Measurements from ENCODE around the gene RAB11FIP3.

The RAB11FIP3 gene

DNA sequence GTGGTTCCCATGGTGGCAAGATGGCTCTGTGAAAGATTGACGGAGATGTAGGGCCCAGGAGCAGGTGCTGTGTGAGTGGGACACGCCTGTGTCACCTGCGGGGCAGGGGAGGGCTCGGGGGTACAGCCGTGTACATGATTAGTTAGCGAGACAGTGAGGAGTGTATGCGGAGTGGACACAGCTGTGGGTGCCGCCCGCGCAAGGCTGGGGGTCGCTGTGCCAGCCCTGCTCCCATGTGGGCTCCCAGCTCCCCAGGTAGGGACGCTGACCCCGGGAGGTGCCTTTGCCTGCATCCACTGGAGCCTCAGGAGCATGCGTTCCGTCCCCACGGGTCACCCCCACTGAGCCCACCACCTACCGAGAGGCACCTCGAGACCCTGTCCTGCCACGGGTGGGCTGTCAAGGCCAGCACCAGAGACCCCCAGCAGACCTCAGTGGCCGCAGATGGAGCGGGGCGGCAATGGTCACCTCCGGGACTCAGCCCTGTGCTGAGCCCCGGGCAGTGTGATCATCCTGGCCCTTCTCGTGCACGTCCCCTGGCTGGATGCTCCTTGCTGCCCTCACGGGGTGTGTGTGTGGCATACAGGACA lies 109.5 kb downstream of the RAB11FIP3 start:
- DNase-seq, result no peak

GRCh38 chr16:535446-536405 lies 110.3 kb downstream of the RAB11FIP3 start:
- DNase-seq, result no peak

- DNase-seq, result no peak
Observed at GRCh38 chr16:536746-537145, 111.3 kb downstream of the RAB11FIP3 start.

DNA sequence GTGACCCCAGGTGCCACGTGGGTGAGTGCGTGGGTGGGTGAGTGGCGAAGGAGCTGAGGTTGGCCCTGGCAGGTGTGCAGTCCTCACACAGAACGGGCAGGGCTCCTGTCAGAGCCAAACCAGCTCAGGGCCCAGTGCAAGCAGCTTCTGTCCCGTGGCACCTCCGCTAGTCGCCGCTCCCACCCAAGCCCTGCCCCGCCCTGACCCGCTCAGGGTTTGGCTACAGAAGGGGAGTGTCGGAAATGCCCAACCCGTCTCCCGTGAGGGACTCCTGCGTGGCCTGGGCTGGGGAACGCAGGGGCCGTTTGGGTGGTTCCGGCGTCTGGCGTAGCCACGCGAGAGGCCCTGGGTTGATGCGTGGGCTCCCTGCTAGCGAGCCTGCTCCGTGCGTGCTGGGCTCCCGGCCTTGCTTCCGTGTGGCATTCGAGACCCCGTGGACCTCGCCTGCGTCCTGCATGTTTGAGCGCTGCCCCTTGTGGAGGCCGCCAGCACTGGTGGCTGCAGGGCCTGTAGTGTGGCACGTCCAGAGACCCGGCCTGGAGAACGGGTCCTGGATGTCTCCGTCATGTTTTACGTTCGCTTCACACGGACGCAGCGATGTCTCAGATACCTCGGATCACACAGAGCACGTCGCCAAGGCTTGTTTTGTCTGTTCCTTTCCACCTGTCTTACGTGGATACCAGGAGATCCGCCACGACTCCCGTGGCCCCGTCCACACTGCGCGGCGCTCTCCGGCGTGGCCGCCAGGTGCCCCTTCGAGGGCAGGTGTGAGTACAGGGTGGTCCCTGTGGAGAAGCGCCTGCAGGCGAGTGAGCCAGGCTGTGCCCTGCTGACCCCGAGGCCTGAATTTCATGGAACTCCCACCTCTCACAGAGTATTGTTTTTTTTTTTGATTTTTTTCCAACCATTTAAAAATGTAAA lies 112.2 kb downstream of the RAB11FIP3 start:
- no peak for DNase-seq

DNA sequence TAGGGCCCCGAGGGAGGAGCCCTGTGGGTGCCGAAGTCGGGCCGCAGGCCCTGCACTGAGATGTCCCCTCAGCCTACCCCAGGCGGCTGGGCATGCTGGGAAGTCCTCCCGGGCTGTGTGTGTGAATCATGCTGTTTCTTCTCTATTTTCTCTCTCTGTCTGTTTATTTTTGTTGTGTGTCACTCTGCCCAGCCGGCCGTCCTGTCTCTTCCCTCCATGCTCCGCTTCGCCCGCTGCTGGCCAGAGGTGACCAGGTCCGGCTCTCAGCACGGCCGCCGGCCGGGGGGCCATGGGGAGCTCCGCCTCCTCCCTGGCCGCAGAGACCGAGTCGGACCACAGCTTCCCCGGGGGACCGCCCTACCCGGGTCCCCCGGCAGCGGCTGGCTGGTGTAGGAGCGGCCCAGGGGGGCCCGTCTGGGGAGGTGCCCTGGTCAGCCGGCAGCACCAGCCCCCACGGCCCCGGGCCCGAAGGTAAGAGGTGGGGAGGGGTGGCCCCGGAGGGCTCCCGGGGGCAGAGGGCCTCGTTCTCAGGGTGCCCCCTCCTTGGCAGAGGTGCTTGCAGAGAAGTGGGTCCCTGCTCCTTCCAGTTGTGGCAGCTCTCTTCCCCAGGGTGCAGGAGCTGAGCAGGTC lies 114.6 kb downstream of the RAB11FIP3 start:
- DNase-seq, result no peak

GRCh38 chr16:540645-541340 lies 115.3 kb downstream of the RAB11FIP3 start:
- DNase-seq, result no peak

GRCh38 chr16:543301-544164 lies 118.1 kb downstream of the RAB11FIP3 start:
- no peak for DNase-seq

GRCh38 chr16:544517-544916 lies 119.1 kb downstream of the RAB11FIP3 start:
- no peak for DNase-seq

DNA sequence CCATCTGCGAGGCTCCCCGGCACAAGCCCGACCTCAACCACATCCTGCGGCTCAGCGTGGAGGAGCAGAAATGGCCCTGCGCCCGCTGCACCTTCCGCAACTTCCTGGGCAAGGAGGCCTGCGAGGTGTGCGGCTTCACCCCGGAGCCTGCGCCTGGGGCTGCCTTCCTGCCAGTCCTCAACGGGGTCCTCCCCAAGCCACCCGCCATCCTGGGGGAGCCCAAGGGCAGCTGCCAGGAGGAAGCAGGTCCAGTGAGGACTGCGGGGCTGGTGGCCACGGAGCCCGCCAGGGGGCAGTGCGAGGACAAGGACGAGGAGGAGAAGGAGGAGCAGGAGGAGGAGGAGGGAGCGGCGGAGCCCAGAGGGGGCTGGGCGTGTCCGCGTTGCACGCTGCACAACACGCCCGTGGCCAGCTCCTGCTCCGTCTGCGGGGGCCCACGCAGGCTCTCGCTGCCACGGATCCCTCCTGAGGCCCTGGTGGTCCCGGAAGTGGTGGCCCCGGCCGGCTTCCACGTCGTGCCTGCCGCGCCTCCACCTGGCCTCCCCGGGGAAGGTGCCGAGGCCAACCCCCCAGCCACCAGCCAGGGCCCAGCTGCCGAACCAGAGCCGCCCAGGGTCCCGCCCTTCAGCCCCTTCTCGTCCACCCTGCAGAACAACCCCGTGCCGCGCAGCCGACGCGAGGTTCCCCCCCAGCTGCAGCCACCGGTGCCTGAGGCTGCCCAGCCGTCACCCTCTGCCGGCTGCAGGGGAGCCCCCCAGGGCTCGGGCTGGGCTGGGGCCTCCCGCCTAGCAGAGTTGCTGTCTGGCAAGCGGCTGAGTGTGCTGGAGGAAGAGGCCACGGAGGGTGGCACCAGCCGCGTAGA lies 121.7 kb downstream of the RAB11FIP3 start:
- no peak for DNase-seq

DNA sequence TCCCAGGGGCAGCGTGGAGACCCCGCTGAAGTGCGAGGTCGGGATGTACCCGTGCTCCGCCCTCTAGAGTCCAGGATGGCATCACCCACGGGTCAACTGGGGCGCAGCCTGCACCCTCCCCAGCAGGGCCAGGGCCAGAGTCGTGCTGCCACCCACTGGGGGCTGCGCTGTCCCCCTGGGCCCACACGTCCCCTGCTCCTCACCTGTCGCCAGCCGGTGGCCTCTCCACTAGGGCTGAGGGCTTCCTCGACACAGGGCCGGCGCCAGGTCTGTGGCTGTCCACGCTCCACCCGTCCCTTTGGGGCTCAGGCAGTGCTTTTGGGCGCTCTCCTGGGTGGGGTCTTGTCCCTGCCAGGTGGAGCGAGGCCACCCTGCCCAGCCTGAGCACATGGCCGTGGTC lies 123.1 kb downstream of the RAB11FIP3 start:
- no peak for DNase-seq

DNA sequence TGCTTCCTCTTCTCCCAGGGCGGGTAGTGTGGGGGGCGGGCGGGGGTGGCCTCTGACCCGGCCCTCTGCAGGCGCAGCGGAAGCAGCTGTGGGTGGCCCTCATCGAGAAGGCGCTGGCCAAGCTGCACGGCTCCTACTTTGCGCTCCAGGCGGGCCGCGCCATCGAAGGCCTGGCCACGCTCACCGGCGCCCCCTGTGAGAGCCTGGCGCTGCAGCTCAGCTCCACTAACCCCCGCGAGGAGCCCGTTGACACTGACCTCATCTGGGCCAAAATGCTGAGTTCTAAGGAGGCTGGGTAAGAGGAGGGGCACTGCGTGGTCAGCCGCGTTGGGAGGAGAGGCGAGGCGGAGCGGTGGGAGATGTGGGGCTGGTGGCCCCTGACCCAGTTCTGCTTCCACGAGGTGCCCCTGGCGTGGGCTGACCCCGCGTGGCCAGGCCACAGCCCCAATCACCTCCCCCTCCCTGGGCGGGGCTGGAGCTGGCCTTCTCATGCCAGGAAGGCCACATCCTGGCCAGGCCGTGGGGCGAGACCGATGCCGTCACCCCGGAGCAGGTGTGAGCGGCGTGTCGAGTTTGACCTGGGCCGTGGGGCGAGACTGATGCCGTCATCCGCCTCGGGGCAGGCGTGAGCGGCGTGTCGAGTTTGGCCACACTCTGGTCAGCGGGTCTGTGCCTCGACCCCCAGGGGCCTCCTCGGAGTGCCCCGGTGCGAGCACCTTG lies 124.3 kb downstream of the RAB11FIP3 start:
- DNase-seq, result no peak

GRCh38 chr16:551210-551609 lies 125.8 kb downstream of the RAB11FIP3 start:
- no peak for DNase-seq

DNA sequence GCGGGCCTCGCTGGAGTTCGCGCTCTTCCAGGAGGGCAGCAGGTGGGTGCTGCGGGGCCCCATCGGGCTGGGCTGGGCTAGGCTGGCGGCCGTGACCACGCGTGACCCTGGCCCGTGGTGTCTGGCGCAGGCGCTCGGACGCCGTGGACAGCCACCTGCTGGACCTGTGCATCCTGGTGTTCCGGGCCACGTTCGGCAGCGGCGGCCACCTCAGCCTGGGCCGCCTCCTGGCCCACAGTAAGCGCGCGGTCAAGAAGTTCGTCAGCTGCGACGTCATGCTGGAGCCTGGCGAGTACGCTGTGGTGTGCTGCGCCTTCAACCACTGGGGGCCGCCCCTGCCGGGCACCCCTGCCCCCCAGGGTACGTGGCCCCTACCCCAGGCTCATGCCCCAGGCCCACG lies 126.7 kb downstream of the RAB11FIP3 start:
- no peak for DNase-seq

GRCh38 chr16:553601-554296 lies 128.3 kb downstream of the RAB11FIP3 start:
- DNase-seq, result no peak

GRCh38 chr16:554297-554621 lies 128.8 kb downstream of the RAB11FIP3 start:
- no peak for DNase-seq

- DNase-seq, result no peak
Observed at GRCh38 chr16:554640-555365, 129.4 kb downstream of the RAB11FIP3 start.

GRCh38 chr16:555528-556473 lies 130.4 kb downstream of the RAB11FIP3 start:
- no peak for DNase-seq

All from AML-193 (cell line).